Activated naive CD8-positive, alpha-beta T cell treated with anti-CD3 and anti-CD28 coated beads for 36 hours (primary cell): ENCODE data around the gene SMAP2. TPM values are rescaled to one million over a fixed set of nuclear protein-coding genes. Genes with fewer than 3 reads are reported as not detected.
"Not testable (repeated sequence)": the region's sequence is repeated elsewhere in the genome, so short reads cannot be mapped to it uniquely, and the experiment has no call there.

Experiments
- DNase-seq: peaks from one replicate; pipeline ENCODE4 v3.0.0; 2021
- H3K27ac Mint-ChIP-seq: one replicate; pipeline ENCODE4 v1.8.0; 2022; ENCODE audit warnings: mild to moderate bottlenecking, moderate library complexity, mixed read lengths
- H3K27me3 Mint-ChIP-seq: one replicate; pipeline ENCODE4 v1.8.0; 2022; ENCODE audit warnings: mild to moderate bottlenecking, mixed read lengths
- H3K36me3 Mint-ChIP-seq: one replicate; pipeline ENCODE4 v1.8.0; 2021; ENCODE audit warnings: mild to moderate bottlenecking, mixed read lengths
- H3K4me1 Mint-ChIP-seq: one replicate; pipeline ENCODE4 v1.8.0; 2021; ENCODE audit warnings: mixed read lengths
- H3K4me3 Mint-ChIP-seq: one replicate; pipeline ENCODE4 v1.8.0; 2022; ENCODE audit warnings: mild to moderate bottlenecking, moderate library complexity, mixed read lengths
- H3K9me3 Mint-ChIP-seq: one replicate; pipeline ENCODE4 v1.8.0; 2022; ENCODE audit warnings: mixed read lengths
- total RNA-seq, 2 experiments: library from RNA; stranded (reverse); gene quantifications; one replicate each; pipeline ENCODE4 v1.2.3, GENCODE V29; 2021

Gene SMAP2
- total RNA-seq = 100 to 1,000 TPM; 160 to 162 TPM

DNA sequence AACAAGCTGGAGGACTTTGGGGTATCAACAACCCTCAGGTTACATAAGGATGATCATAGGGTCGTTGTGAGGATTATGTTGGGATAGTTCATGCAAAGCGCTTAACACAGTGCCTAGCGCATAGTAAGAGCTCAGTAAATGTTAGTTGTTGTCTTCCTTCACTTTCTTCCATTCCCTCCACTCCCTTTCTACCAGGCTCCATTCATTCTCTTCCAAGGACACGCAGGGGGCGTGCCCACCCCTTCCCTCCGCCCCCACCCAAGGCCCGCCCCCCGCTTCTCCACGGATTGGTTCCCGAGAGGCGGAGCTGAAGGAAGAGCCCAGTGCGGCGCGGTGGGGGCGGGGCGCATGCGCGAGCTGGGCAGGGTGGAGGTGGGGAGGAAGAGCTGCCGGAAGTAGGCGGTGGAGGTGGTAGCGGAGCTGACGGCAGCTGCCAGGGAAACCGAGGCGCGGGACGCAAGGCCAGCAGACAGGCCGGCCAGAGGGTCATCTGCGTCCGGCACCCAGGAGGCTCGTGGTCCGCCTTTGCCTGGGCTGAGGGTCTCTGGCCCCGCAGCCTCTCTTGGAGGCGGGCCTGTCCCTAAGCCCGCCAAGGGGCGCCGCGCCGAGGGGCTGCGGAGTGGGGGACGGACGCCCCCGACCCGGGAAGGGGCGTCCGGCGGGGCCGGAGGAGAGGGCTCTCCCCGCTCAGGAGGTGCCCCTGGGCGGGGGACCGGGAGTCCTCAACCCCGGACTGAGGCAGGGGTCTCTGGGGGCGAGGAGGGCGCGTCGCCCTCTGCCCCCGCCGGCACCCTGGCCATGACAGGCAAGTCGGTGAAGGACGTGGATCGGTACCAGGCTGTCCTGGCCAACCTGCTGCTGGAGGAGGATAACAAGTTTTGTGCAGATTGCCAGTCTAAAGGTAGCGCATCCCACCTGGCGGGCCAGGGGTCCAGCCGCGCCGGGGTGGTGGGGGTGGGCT is at the start of gene SMAP2:
Gene SMAP2 (plus strand): TSS at position 405 of the 961 bp plus-strand sequence. CDS start 394 bp downstream, at position 799.
- Mint-ChIP-seq H3K4me1 (peaks cover 44% of the 10 kb centered on the region), H3K4me3 (peak within 1 kb of the TSS; percentile 100)

DNA sequence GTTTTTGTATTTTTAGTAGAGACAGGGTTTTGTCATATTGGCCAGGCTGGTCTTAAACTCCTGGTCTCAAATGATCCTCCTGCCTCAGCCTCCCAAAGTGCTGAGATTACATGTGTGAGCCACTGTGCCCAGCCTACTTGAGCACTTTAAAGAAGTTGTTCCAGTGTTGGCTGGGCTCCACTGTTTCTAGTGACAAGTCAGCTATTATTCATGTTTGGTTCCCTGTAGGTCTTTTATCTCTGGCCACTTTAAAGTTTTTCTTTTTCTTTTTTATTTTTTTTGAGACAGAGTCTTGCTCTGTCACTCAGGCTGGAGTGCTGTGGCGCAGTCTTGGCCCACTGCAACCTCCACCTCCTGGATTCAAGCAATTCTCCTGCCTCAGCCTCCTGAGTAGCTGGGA is 42.1 kb upstream of the SMAP2 start:
- H3K36me3 Mint-ChIP-seq, H3K27me3 Mint-ChIP-seq, H3K9me3 Mint-ChIP-seq: not testable (repeated sequence)

More for the DNA sequence above, at the start of gene SMAP2:
- Mint-ChIP-seq H3K27ac (peak within 1 kb of the TSS; percentile 100), H3K9me3 (no peaks in the 10 kb centered on the region), H3K36me3 (peaks cover 38% of the 10 kb centered on the region), H3K27me3 (peaks cover 4% of the 10 kb centered on the region)
- DNase-seq = peak; percentile 99

DNA sequence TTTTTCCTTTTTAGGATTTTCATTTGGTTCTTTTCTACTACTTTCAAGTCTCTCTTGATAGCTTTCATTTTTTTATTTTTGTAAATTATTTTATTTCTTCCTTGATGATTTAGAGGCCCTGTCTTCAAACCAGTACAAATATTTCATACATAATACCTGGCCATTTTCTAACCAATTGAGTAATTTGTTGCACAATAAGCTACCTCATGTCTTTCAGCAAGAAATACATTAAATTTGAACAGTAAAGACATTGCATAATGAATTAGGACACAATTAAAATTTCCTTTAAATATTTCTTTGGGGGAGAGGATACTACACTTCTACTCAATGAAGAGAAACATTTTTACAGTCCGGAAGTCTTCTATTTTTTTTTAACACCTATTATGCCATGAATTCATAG is 40.8 kb upstream of the SMAP2 start:
- no peaks in the 10 kb centered on the region for H3K4me1 Mint-ChIP-seq

More for the DNA sequence above, 42.1 kb upstream of the SMAP2 start:
- not testable (repeated sequence) for DNase-seq, H3K4me1 Mint-ChIP-seq, H3K27ac Mint-ChIP-seq, H3K4me3 Mint-ChIP-seq

DNA sequence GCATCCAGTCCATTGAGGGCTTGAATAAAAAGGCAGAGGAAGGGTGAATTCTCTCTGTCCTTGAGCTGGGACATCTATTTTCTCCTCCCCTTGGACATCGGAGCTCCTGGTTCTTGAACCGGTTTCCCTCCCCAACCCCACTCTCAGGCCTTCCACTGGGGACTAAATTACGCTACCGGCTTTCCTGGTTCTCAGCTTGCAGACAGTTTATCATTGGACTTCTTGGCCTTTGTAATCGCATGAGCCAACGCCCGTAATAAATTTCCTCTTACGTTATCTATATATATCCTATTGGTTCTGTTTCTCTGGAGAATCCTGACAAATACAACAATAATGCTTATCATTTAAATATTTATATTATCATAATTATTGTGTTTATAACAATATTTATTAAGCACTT is 36.1 kb upstream of the SMAP2 start:
- no peaks in the 10 kb centered on the region for H3K9me3 Mint-ChIP-seq
- H3K36me3 Mint-ChIP-seq = peaks cover 9% of the 10 kb centered on the region
- H3K27me3 Mint-ChIP-seq = no peaks in the 10 kb centered on the region
- H3K4me1 Mint-ChIP-seq = peaks cover 28% of the 10 kb centered on the region
- H3K4me3 Mint-ChIP-seq = no peak overlapping the region
- H3K27ac Mint-ChIP-seq = no peak overlapping the region
- DNase-seq = no peak

More for the DNA sequence above, 40.8 kb upstream of the SMAP2 start:
- H3K27ac Mint-ChIP-seq = no peak overlapping the region
- H3K27me3 Mint-ChIP-seq = no peaks in the 10 kb centered on the region
- no peak for DNase-seq
- H3K4me3 Mint-ChIP-seq = no peak overlapping the region
- peaks cover 4% of the 10 kb centered on the region for H3K9me3 Mint-ChIP-seq
- H3K36me3 Mint-ChIP-seq = peaks cover 3% of the 10 kb centered on the region

DNA sequence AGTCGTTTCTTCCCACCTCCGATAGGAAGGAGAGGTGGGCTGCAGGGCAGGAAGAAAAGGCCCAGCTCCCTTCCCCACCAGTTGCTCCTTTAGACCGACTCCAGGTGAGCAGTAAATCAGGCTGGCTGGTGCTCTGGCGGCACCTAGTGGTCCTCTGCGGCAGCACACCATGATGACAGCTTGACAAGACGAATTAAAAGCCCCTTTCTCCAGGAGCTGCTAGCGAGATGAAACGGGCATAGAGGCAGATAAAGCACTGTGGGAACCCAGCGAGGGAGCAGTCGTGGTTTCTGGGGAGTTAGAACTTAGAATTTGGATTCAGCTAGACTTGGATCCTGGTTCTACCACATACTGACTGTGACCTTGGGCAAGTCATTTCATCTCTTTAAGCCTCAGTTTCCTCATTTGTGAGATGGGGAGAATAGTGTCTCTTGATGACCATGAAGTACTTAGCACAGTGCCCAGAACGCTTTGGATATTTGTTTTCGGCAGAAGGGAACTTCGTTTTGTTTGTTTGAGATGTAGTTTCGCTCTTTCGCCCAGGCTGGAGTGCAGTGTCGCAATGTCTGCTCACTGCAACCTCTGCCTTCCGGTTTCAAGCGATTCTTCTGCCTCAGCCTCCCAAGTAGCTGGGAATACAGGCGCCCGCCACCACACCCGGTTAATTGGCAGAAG is 34.6 kb upstream of the SMAP2 start:
- Mint-ChIP-seq H3K9me3 (no peaks in the 10 kb centered on the region), H3K4me3 (no peak overlapping the region), H3K27me3 (no peaks in the 10 kb centered on the region), H3K27ac (no peak overlapping the region), H3K4me1 (peaks cover 32% of the 10 kb centered on the region), H3K36me3 (peaks cover 9% of the 10 kb centered on the region)
- DNase-seq = peak; percentile 88

DNA sequence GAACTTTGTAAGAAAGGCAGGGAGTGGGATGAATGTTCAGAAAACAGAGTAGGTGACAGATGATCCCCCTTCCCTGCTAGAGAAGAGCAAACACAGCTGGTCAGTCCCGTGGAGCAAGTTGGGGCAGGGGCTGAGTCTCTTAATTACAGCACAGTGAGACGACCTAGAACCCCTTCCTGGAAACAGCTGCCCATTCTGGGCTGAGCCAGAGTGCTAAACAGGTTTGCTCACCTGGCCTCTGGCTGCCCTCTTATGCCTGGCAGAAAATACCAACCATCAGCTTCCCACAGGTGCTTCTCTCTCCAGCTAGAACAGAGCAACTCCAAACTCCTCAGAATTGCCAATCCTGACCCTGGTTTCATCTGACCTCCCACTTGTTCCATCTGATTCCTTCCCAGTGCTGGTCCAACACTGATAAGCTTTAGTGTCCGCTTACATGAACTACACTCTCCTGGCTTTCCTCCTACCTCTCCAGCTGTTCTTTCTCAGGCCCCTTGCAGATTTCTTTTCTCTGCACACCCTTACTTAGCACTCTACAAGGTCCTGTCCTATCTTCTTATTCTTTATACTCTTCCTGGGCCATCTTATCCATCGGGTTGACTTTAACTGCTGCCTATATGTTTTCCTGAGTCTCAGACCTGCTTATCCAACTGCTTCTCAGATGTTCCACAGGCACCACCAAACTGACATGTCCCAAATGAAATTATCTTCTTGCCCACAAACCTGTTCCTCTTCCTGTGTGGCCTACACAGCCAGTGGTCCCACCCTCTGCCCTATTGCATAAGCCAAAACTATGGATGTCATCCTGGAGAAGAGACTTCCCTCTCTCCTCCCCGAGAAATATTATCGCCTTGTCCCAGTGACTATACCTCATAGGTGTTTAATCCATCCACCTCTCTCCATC is 33.9 kb upstream of the SMAP2 start:
- Mint-ChIP-seq H3K9me3 (no peaks in the 10 kb centered on the region), H3K4me1 (peaks cover 39% of the 10 kb centered on the region), H3K4me3 (no peak overlapping the region)

DNA sequence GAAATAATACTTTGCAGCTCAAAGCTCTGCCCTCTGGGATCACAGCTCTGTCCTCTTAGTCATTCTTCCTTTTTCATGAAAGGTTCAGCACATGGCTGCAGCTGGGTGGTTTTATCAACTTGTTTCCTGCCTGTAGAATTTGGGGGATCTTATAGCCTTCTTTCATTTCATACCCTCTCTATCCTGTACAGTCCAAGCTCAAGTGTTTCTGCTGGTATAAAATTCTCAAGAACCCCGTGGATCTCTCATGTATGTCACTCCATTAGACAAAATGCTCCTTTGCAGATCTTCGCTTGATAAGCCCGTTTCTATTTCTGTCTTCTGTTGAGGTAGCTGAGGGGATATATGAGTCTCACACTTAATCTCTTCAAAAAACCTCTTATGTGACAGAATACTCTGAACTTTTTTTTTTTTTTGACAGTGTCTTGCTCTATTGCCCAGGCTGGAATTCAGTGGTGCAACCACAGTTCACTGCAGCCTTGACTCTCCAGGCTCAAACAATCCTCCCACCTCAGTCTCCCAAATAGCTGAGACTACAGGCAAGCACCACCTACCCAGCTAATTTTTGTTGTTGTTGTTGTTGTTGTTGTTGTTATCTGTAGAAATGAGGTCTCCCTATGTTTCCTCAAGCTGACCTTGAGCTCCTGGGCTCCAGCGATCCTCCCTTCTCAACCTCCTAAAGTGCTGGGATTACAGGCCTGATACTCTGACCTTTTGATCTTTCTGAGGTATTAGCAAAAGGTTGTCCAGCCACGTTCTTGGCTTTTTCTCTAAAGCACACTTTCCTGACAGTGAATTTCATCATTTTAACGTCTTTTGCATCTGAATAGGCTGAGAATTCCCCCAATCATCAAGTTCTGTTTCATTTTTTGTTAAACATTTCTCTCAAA is 31.8 kb upstream of the SMAP2 start:
- no peaks in the 10 kb centered on the region for H3K27me3 Mint-ChIP-seq
- peaks cover 46% of the 10 kb centered on the region for H3K4me1 Mint-ChIP-seq
- peak overlapping the region; percentile 89 for H3K27ac Mint-ChIP-seq
- no peak for DNase-seq
- peaks cover 9% of the 10 kb centered on the region for H3K36me3 Mint-ChIP-seq
- H3K4me3 Mint-ChIP-seq = no peak overlapping the region
- no peaks in the 10 kb centered on the region for H3K9me3 Mint-ChIP-seq

More for the DNA sequence above, 33.9 kb upstream of the SMAP2 start:
- peaks cover 9% of the 10 kb centered on the region for H3K36me3 Mint-ChIP-seq
- no peak overlapping the region for H3K27ac Mint-ChIP-seq
- H3K27me3 Mint-ChIP-seq = no peaks in the 10 kb centered on the region
- no peak for DNase-seq

DNA sequence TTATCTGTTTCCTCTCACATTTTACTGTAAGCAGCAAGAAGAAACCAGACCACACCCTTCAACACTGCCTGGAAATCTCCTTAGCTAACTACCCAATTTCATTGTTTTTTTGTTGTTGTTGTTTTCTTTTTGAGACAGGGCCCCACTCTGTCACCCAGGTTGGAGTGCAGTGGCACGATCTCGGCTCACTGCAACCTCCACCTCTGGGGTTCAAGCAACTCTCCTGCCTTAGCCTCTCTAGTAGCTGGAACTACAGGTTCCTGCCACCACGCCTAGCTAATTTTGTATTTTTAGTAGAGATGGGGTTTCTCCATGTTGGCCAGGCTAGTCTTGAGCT is 31.2 kb upstream of the SMAP2 start:
- not testable (repeated sequence) for H3K27me3 Mint-ChIP-seq, H3K36me3 Mint-ChIP-seq, H3K4me3 Mint-ChIP-seq, DNase-seq, H3K9me3 Mint-ChIP-seq
- Mint-ChIP-seq H3K27ac (peak overlapping the region; percentile 89), H3K4me1 (peaks cover 46% of the 10 kb centered on the region)

DNA sequence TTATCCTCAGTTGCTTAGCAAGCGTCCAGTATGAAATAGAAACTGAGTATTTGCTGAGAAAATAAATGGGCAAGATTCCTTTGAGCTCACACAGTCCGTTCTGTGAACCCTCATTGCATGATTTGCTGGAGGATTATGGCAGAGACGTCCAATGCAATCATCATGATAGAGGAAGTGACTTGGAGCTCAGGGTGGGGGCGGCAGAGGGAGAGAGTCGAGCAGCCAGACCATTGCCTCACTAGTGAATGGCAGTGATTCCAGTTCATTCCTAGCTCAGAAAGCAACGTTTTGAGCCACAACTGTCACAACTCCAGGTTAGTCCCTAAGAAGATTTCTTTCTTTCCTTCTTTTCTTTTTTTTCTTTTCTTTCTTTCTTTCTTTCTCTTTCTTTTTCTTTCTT is 28.9 kb upstream of the SMAP2 start:
- H3K4me1 Mint-ChIP-seq = peaks cover 38% of the 10 kb centered on the region

DNA sequence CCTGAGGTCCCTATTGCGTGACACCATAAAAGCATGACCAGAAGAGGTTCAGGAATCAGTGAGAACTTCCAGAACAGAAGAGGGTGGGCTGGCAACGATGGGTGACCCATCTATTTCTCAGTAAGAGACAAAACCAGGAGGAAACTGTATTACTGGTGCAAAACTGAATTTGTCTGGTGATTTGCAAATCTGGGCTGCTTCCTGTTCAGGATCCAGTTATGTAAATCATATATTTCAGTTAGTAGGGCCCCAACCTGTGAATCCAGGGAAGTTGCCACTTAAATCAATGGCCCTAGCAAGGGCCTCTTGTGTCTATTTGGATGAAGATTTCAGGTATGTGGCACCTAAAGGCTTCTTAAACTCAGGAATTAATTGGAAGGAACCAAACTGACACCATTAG is 23.1 kb upstream of the SMAP2 start:
- no peaks in the 10 kb centered on the region for H3K36me3 Mint-ChIP-seq
- DNase-seq = no peak
- no peak overlapping the region for H3K4me3 Mint-ChIP-seq
- H3K4me1 Mint-ChIP-seq = peaks cover 8% of the 10 kb centered on the region
- H3K27me3 Mint-ChIP-seq = no peaks in the 10 kb centered on the region
- no peaks in the 10 kb centered on the region for H3K9me3 Mint-ChIP-seq
- no peak overlapping the region for H3K27ac Mint-ChIP-seq

More for the DNA sequence above, 28.9 kb upstream of the SMAP2 start:
- Mint-ChIP-seq H3K36me3 (peaks cover 9% of the 10 kb centered on the region), H3K27ac (peak overlapping the region; percentile 47), H3K9me3 (no peaks in the 10 kb centered on the region), H3K4me3 (peak overlapping the region; percentile 40), H3K27me3 (no peaks in the 10 kb centered on the region)
- DNase-seq = no peak

DNA sequence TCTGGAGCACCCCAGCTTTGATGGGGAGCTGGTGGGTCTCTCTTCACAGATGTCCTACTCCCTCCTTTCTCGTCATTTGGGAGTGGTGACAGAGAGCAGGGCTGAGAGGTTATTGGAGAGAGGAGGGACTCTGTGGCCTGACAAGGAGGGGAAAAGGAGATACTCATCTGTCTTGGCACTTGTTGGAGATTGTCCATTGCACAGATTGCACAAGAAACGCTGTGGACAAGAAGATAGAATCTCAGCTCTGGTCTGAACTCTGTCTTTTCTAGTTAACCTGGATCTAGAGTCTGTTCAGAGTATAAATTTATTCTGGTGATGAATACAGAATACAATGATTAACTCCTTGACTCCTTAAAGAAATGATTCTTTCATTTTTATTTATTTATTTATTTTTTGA is 22.4 kb upstream of the SMAP2 start:
- no peak for DNase-seq
- H3K4me3 Mint-ChIP-seq = no peak overlapping the region
- peaks cover 7% of the 10 kb centered on the region for H3K4me1 Mint-ChIP-seq
- H3K9me3 Mint-ChIP-seq = no peaks in the 10 kb centered on the region
- H3K27me3 Mint-ChIP-seq = no peaks in the 10 kb centered on the region
- H3K36me3 Mint-ChIP-seq = no peaks in the 10 kb centered on the region
- H3K27ac Mint-ChIP-seq = no peak overlapping the region

DNA sequence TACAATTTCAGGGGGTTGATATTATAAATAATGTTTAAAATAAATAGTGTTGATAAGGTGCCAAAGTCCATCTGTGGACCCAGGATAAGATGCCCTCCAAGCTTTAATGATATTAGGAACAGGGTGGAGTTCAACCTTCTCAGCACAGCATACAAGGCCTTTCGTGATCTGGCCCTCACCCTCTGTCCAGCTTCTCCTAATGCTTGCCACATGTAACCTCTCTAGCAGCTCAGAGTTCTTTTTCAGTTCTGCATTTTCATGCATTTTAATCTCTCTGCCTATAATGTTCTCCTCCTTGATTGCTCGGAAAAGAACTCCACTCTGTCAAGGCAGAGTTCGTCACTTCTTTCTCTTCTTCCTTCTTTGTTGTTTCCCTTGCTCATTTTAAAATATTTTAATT is 21.4 kb upstream of the SMAP2 start:
- Mint-ChIP-seq H3K27ac (no peak overlapping the region), H3K27me3 (no peaks in the 10 kb centered on the region), H3K36me3 (no peaks in the 10 kb centered on the region), H3K4me3 (no peak overlapping the region), H3K4me1 (peaks cover 8% of the 10 kb centered on the region), H3K9me3 (no peaks in the 10 kb centered on the region)
- no peak for DNase-seq

DNA sequence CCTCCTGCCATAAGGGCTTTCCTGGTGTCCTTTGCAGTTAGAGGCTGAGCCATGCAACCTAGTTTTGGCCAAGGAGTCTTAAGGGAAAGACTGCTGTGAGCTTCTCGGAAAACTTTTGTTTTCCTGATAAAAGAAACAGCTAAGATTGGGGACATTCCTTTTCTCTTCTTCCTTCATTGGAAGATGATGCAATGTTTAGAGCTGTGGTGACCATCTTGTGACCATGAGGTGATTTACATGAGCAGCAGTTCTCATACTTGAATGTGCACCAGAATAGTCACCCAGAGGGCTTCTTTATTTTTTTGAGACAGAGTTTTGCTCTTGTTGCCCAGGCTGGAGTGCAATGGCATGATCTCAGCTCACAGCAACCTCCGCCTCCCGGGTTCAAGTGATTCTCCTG is 20.4 kb upstream of the SMAP2 start:
- Mint-ChIP-seq H3K27me3 (no peaks in the 10 kb centered on the region), H3K4me1 (peaks cover 8% of the 10 kb centered on the region), H3K4me3 (no peak overlapping the region)

DNA sequence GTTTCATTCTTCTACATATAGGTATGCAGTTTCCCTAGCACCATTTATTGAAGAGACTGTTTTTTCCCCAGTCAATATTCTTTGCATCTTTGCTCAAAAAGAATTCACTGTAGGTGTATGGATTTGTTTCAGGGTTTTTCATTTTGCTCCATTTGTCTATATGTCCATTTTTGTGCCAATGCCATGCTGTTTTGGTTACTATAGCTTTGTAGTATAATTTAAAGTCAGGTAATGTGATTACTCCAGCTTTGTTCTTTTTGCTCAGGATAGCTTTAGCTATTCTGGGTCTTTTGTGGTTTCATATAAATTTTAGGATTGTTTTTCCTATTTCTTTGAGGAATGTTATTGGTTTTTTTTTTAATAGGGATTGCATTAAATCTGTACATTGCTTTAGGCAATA is 15.9 kb upstream of the SMAP2 start:
- Mint-ChIP-seq H3K9me3 (peaks cover 10% of the 10 kb centered on the region), H3K27me3 (no peaks in the 10 kb centered on the region), H3K4me1 (peaks cover 1% of the 10 kb centered on the region), H3K4me3 (no peak overlapping the region), H3K36me3 (peaks cover 1% of the 10 kb centered on the region), H3K27ac (no peak overlapping the region)
- DNase-seq = no peak

More for the DNA sequence above, 20.4 kb upstream of the SMAP2 start:
- Mint-ChIP-seq H3K27ac (no peak overlapping the region), H3K9me3 (peaks cover 4% of the 10 kb centered on the region), H3K36me3 (peaks cover 1% of the 10 kb centered on the region)
- no peak for DNase-seq
